Measurements from ENCODE around the gene MMP2.

MMP2 gene

GRCh38 chr16:55495616-55496289 is 16.8 kb downstream of the MMP2 start:
- DNase-seq (ENCODE audit: low spot score) = no peak

GRCh38 chr16:55496509-55497145 is 17.6 kb downstream of the MMP2 start:
- no peak for DNase-seq (ENCODE audit: low spot score)

- DNase-seq (ENCODE audit: low spot score) = no peak
Observed at GRCh38 chr16:55497558-55497957, 18.6 kb downstream of the MMP2 start.

GRCh38 chr16:55498101-55498500 is 19.1 kb downstream of the MMP2 start:
- no peak for DNase-seq (ENCODE audit: low spot score)

GRCh38 chr16:55499281-55499680 is 20.3 kb downstream of the MMP2 start:
- DNase-seq (ENCODE audit: low spot score) = no peak

- DNase-seq (ENCODE audit: low spot score) = no peak
Observed at GRCh38 chr16:55499951-55500529, 21.0 kb downstream of the MMP2 start.

GRCh38 chr16:55500530-55501011 is 21.6 kb downstream of the MMP2 start:
- DNase-seq (ENCODE audit: low spot score) = no peak

- no peak for DNase-seq (ENCODE audit: low spot score)
Observed at GRCh38 chr16:55501549-55502322, 22.7 kb downstream of the MMP2 start.

GRCh38 chr16:55502801-55503366 is 23.9 kb downstream of the MMP2 start:
- DNase-seq (ENCODE audit: low spot score) = no peak

GRCh38 chr16:55503726-55504550 is 24.9 kb downstream of the MMP2 start:
- DNase-seq (ENCODE audit: low spot score) = no peak

- DNase-seq (ENCODE audit: low spot score) = no peak
Observed at GRCh38 chr16:55505333-55506015, 26.5 kb downstream of the MMP2 start.

- DNase-seq (ENCODE audit: low spot score) = no peak
Observed at GRCh38 chr16:55506083-55506482, 27.1 kb downstream of the MMP2 start.

- DNase-seq (ENCODE audit: low spot score) = no peak
Observed at GRCh38 chr16:55506708-55507107, 27.7 kb downstream of the MMP2 start.

- no peak for DNase-seq (ENCODE audit: low spot score)
Observed at GRCh38 chr16:55508271-55508921, 29.4 kb downstream of the MMP2 start.

- no peak for DNase-seq (ENCODE audit: low spot score)
Observed at GRCh38 chr16:55508941-55509931, 30.2 kb downstream of the MMP2 start, which contains the start of gene LPCAT2. Gene LPCAT2 (plus strand): TSS chr16:55509072. CDS start chr16:55509182, 110 bp downstream.

GRCh38 chr16:55510185-55510805 is 31.3 kb downstream of the MMP2 start:
- DNase-seq (ENCODE audit: low spot score) = no peak

GRCh38 chr16:55512941-55513340 is 33.9 kb downstream of the MMP2 start:
- no peak for DNase-seq (ENCODE audit: low spot score)

GRCh38 chr16:55513616-55514015 is 34.6 kb downstream of the MMP2 start:
- DNase-seq (ENCODE audit: low spot score) = no peak
